ENCODE measurements around the gene ESYT2. TPM values are rescaled to one million over a fixed set of nuclear protein-coding genes. Genes with fewer than 3 reads are reported as not detected.

Gene ESYT2
- total and polyA plus RNA-seq, 9 of the 15 experiments (the other 6 are each of a cell fraction or from before 2014, with no cell fraction given): 5.8 to 86.9 (median 64.7) TPM

GRCh38 chr7:158811461-158811860, 17.8 kb downstream of the ESYT2 start (continued):
- TF ChIP-seq MGA (IDR thresholded peaks at IDR 0.05) (peak; percentile 34; the same call in 1 of the 2 replicates), ZBTB7A (IDR thresholded peaks at IDR 0.05; ENCODE audit: borderline replicate concordance, control insufficient read depth, low read depth, low read length) (no peak), MYNN (IDR thresholded peaks at IDR 0.05) (no peak), MYNN (CRISPR knock-in tag; IDR thresholded peaks at IDR 0.05) (no peak), ZBED1 (IDR thresholded peaks at IDR 0.05) (no peak), CREM (IDR thresholded peaks at IDR 0.05; ENCODE audit: low read depth) (no peak), PHF8 (IDR thresholded peaks at IDR 0.05; ENCODE audit: borderline replicate concordance, low read length) (no peak), CEBPG (CRISPR knock-in tag; IDR thresholded peaks at IDR 0.05) (peak; percentile 36; the same call in 1 of the 2 replicates), CEBPG (tag; conservative IDR thresholded peaks at IDR 0.05 in 1 of 2, IDR thresholded peaks at IDR 0.05 in 1 of 2) (no peak), HDAC3 (IDR thresholded peaks at IDR 0.05; ENCODE audit: borderline replicate concordance, partially characterized antibody) (no peak), CBFB (CRISPR knock-in tag; IDR thresholded peaks at IDR 0.05) (no peak), IRF1 (CRISPR knock-in tag; IDR thresholded peaks at IDR 0.05; ENCODE audit: borderline replicate concordance) (no peak), ZSCAN29 (IDR thresholded peaks at IDR 0.05) (no peak), ZBTB33 (CRISPR knock-in tag; IDR thresholded peaks at IDR 0.05) (peak; percentile 98), ZNF239 (CRISPR knock-in tag; IDR thresholded peaks at IDR 0.05) (no peak)

All from K562 (cell line).